GM12801 (cell line): Measurements from ENCODE around the gene MDM2.

ENCODE experiments used
- CTCF ChIP-seq: IDR thresholded peaks from one replicate; pipeline ENCODE4 v1.5.1; 2011; ENCODE audit warnings: control low read depth; ENCODE audit not compliant: insufficient read length; ENCODE audit errors: extremely low read depth

MDM2 gene

GRCh38 chr12:68880660-68881325 is 72.8 kb downstream of the MDM2 start:
- no peak for TF ChIP-seq CTCF

GRCh38 chr12:68882251-68882964 is 74.4 kb downstream of the MDM2 start:
- no peak for TF ChIP-seq CTCF

GRCh38 chr12:68883151-68883550 is 75.2 kb downstream of the MDM2 start:
- no peak for TF ChIP-seq CTCF

GRCh38 chr12:68884251-68884650 is 76.3 kb downstream of the MDM2 start:
- no peak for TF ChIP-seq CTCF

- TF ChIP-seq CTCF, result no peak
Observed at GRCh38 chr12:68885381-68885780, 77.4 kb downstream of the MDM2 start.

- TF ChIP-seq CTCF, result no peak
Observed at GRCh38 chr12:68886636-68887572, 78.9 kb downstream of the MDM2 start.

- TF ChIP-seq CTCF, result no peak
Observed at GRCh38 chr12:68887641-68888040, 79.7 kb downstream of the MDM2 start.
